ENCODE measurements around the gene TRAPPC3. TPM values are rescaled to one million over a fixed set of nuclear protein-coding genes. Genes with fewer than 3 reads are reported as not detected.

TRAPPC3 gene
- total RNA-seq, 4 donors from 2014 or later = 64.6 to 104 (median 91.0) TPM

GRCh38 chr1:36114371-36114770, 34.9 kb downstream of the TRAPPC3 start:
- TF ChIP-seq, protein P1, sequence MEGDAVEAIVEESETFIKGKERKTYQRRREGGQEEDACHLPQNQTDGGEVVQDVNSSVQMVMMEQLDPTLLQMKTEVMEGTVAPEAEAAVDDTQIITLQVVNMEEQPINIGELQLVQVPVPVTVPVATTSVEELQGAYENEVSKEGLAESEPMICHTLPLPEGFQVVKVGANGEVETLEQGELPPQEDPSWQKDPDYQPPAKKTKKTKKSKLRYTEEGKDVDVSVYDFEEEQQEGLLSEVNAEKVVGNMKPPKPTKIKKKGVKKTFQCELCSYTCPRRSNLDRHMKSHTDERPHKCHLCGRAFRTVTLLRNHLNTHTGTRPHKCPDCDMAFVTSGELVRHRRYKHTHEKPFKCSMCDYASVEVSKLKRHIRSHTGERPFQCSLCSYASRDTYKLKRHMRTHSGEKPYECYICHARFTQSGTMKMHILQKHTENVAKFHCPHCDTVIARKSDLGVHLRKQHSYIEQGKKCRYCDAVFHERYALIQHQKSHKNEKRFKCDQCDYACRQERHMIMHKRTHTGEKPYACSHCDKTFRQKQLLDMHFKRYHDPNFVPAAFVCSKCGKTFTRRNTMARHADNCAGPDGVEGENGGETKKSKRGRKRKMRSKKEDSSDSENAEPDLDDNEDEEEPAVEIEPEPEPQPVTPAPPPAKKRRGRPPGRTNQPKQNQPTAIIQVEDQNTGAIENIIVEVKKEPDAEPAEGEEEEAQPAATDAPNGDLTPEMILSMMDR (IDR thresholded peaks at IDR 0.05; ENCODE audit: low read depth) = no peak

DNA sequence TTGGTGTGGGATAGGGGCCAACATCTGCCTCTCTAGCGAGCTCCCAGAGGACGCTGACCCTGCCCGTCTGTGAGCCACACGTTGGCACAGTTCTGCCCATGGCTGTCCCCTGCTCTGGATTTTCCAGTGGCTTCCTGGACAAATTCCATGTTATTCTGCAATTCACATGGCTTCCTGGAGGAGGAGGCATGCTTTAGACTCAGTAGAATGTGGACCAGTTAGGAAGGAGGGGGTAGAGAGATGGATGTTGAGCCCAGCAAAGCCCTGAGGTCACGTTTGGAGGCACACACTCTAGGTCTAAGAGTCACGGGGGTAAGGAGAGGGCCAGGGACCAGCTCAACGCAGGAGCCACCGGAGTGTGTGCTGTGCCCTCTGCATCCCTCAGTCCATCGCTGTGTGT, 36.5 kb downstream of the TRAPPC3 start:
- TF ChIP-seq, protein P1 (IDR thresholded peaks at IDR 0.05; ENCODE audit: low read depth) = no peak

GRCh38 chr1:36111151-36111550, 38.1 kb downstream of the TRAPPC3 start:
- TF ChIP-seq, protein P1 (IDR thresholded peaks at IDR 0.05; ENCODE audit: low read depth) = no peak

GRCh38 chr1:36109041-36109679, 40.1 kb downstream of the TRAPPC3 start:
- TF ChIP-seq, protein P1 (IDR thresholded peaks at IDR 0.05; ENCODE audit: low read depth) = no peak

- TF ChIP-seq, protein P1 (IDR thresholded peaks at IDR 0.05; ENCODE audit: low read depth) = no peak
Observed at GRCh38 chr1:36108314-36108713, 41.0 kb downstream of the TRAPPC3 start.

GRCh38 chr1:36107394-36107793, 41.9 kb downstream of the TRAPPC3 start:
- TF ChIP-seq, protein P1 (IDR thresholded peaks at IDR 0.05; ENCODE audit: low read depth) = no peak

- TF ChIP-seq, protein P1 (IDR thresholded peaks at IDR 0.05; ENCODE audit: low read depth) = no peak
Observed at GRCh38 chr1:36106269-36106668, 43.0 kb downstream of the TRAPPC3 start.

Measured in subcutaneous adipose tissue (tissue), 4 donors.